ENCODE measurements around the gene AUNIP.

Gene AUNIP

GRCh38 chr1:25821630-25822091 is 37.6 kb downstream of the AUNIP start:
- H3K9ac ChIP-seq (ENCODE audit: low read depth, low read length, poor library complexity), result no peak overlapping the region
- no peak overlapping the region for H3K4me2 ChIP-seq (ENCODE audit: insufficient read depth, low read length, poor library complexity, severe bottlenecking)
- no peak overlapping the region for H3K14ac ChIP-seq (ENCODE audit: low read length)
- peaks cover 6 to 38% of the 10 kb centered on the region in 2 donors for H3K36me3 ChIP-seq (replicated peaks in 1 of 2; ENCODE audit: control insufficient read depth in 2 of 2, insufficient read depth in 2 of 2, low read length in 2 of 2)
- no CpG with 5 or more reads among the region's 5 CpGs for WGBS, 2 donors (ENCODE audit: extremely low coverage in 2 of 2, insufficient read length in 2 of 2, insufficient replicate concordance in 1 of 2)
- H4K91ac ChIP-seq (ENCODE audit: low read depth, low read length, poor library complexity), result no peak overlapping the region
- no peak overlapping the region for H2BK12ac ChIP-seq (ENCODE audit: low read length)
- no peak for DNase-seq (ENCODE audit: low spot score)
- H3K23ac ChIP-seq (ENCODE audit: low read depth, low read length, poor library complexity), result no peak overlapping the region
- H2BK5ac ChIP-seq (ENCODE audit: low read length), result no peak overlapping the region
- peaks cover 10 to 18% of the 10 kb centered on the region in 2 donors for H3K4me1 ChIP-seq (ENCODE audit: control insufficient read depth in 2 of 2, insufficient read depth in 1 of 2, low read depth in 1 of 2, low read length in 2 of 2)
- no peak overlapping the region for H3K4ac ChIP-seq (ENCODE audit: low read length)
- H4K8ac ChIP-seq (ENCODE audit: low read depth, low read length), result no peak overlapping the region
- no peak overlapping the region for H2AK5ac ChIP-seq (ENCODE audit: low read depth, low read length)
- peaks cover 7% of the 10 kb centered on the region for H3K79me1 ChIP-seq (ENCODE audit: low read depth, low read length)
- H2BK120ac ChIP-seq (ENCODE audit: low read depth, low read length), result no peak overlapping the region
- H2BK15ac ChIP-seq (ENCODE audit: low read length), result no peak overlapping the region
- H3K4me3 ChIP-seq (ENCODE audit: low read length in 2 of 2), result no peak overlapping the region
- no peaks in the 10 kb centered on the region for H3K27me3 ChIP-seq (ENCODE audit: control insufficient read depth in 3 of 3, insufficient read depth in 3 of 3, low read depth in 1 of 3, low read length in 3 of 3)
- no peak overlapping the region for H3K27ac ChIP-seq (replicated peaks; ENCODE audit: low read length)
- no peaks in the 10 kb centered on the region for H3K9me3 ChIP-seq (replicated peaks in 1 of 2; ENCODE audit: control insufficient read depth in 2 of 2, insufficient read depth in 1 of 2, low read depth in 1 of 2, low read length in 2 of 2)
- no peak overlapping the region for H2AFZ ChIP-seq (ENCODE audit: low read length)
- no peak overlapping the region for H3K18ac ChIP-seq (ENCODE audit: low read length)

GRCh38 chr1:25821112-25821476 is 38.2 kb downstream of the AUNIP start:
- H3K4me3 ChIP-seq (ENCODE audit: low read length in 2 of 2), result peak overlapping the region in 1 of 2 donors; percentile 93
- peaks cover 10 to 18% of the 10 kb centered on the region in 2 donors for H3K4me1 ChIP-seq (ENCODE audit: control insufficient read depth in 2 of 2, insufficient read depth in 1 of 2, low read depth in 1 of 2, low read length in 2 of 2)
- H3K36me3 ChIP-seq (replicated peaks in 1 of 2; ENCODE audit: control insufficient read depth in 2 of 2, insufficient read depth in 2 of 2, low read length in 2 of 2), result peaks cover 0 to 38% of the 10 kb centered on the region in 2 donors
- H3K9me3 ChIP-seq (replicated peaks in 1 of 2; ENCODE audit: control insufficient read depth in 2 of 2, insufficient read depth in 1 of 2, low read depth in 1 of 2, low read length in 2 of 2), result no peaks in the 10 kb centered on the region
- H4K91ac ChIP-seq (ENCODE audit: low read depth, low read length, poor library complexity), result no peak overlapping the region
- H3K9ac ChIP-seq (ENCODE audit: low read depth, low read length, poor library complexity), result peak overlapping the region; percentile 91
- WGBS, 2 donors (ENCODE audit: extremely low coverage in 2 of 2, insufficient read length in 2 of 2, insufficient replicate concordance in 1 of 2), result no CpG with 5 or more reads among the region's 10 CpGs
- H2BK120ac ChIP-seq (ENCODE audit: low read depth, low read length), result no peak overlapping the region
- H3K79me1 ChIP-seq (ENCODE audit: low read depth, low read length), result peaks cover 7% of the 10 kb centered on the region
- no peak overlapping the region for H3K27ac ChIP-seq (replicated peaks; ENCODE audit: low read length)
- H2BK15ac ChIP-seq (ENCODE audit: low read length), result no peak overlapping the region
- no peak overlapping the region for H3K14ac ChIP-seq (ENCODE audit: low read length)
- no peak overlapping the region for H4K8ac ChIP-seq (ENCODE audit: low read depth, low read length)
- DNase-seq (ENCODE audit: low spot score), result no peak
- no peaks in the 10 kb centered on the region for H3K27me3 ChIP-seq (ENCODE audit: control insufficient read depth in 3 of 3, insufficient read depth in 3 of 3, low read depth in 1 of 3, low read length in 3 of 3)
- no peak overlapping the region for H2AK5ac ChIP-seq (ENCODE audit: low read depth, low read length)
- H3K4me2 ChIP-seq (ENCODE audit: insufficient read depth, low read length, poor library complexity, severe bottlenecking), result peak overlapping the region; percentile 88
- H2BK5ac ChIP-seq (ENCODE audit: low read length), result no peak overlapping the region
- H3K4ac ChIP-seq (ENCODE audit: low read length), result no peak overlapping the region
- peak overlapping the region; percentile 91 for H2AFZ ChIP-seq (ENCODE audit: low read length)
- H3K23ac ChIP-seq (ENCODE audit: low read depth, low read length, poor library complexity), result no peak overlapping the region
- H3K18ac ChIP-seq (ENCODE audit: low read length), result no peak overlapping the region
- no peak overlapping the region for H2BK12ac ChIP-seq (ENCODE audit: low read length)

DNA sequence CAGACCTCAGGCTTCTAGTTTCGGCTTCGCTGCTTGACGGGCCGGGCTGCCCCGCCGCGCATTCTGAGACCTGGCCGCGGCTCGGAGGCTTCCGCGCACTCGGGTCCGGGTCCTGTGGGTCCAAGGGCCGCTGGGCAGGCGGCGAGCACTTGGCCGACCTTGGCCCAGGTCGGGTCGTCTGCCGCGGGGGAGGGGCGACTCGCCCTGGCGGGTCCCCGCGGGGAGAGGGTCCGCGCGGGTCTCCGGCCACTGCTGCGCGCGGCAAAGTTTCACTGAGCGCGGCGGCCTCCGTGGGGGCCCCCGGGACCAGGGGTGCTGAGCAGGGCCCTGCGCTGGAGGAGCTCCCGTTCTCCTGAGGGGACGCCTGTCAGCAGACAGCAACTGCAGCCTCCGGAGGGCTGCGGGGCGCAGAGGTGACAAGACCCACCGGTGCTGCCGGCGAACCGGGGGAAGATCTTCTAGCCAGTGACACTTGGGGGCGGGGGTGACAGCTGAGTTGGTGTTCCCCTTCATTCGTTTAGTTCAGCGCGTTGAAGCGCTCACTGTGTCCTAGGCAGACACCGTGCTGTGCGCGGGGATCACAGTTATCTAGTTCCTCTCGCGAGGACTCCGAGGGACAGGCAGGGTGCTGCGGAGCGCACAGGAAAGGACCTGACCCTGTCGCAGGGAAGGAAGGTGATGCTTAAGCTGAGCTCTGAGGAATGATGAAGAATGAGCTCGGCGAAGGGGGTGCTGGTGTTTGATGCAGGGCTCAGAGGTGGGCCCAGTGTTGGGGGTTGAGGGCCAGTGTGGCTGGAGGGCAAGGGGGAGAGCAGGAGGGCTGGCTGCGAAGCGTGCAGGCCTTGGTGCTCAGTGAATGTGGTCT is 38.8 kb downstream of the AUNIP start:
- H3K27me3 ChIP-seq (ENCODE audit: control insufficient read depth in 3 of 3, insufficient read depth in 3 of 3, low read depth in 1 of 3, low read length in 3 of 3), result no peaks in the 10 kb centered on the region
- peak overlapping the region; percentile 93 to 95 for H3K4me3 ChIP-seq (ENCODE audit: low read length in 2 of 2)
- H3K79me1 ChIP-seq (ENCODE audit: low read depth, low read length), result peaks cover 7% of the 10 kb centered on the region
- H3K36me3 ChIP-seq (replicated peaks in 1 of 2; ENCODE audit: control insufficient read depth in 2 of 2, insufficient read depth in 2 of 2, low read length in 2 of 2), result peaks cover 4 to 38% of the 10 kb centered on the region in 2 donors
- peak overlapping the region; percentile 91 for H3K9ac ChIP-seq (ENCODE audit: low read depth, low read length, poor library complexity)
- peak overlapping the region; percentile 64 for H3K14ac ChIP-seq (ENCODE audit: low read length)
- no CpG with 5 or more reads among the region's 67 CpGs for WGBS, 2 donors (ENCODE audit: extremely low coverage in 2 of 2, insufficient read length in 2 of 2, insufficient replicate concordance in 1 of 2)
- no peak overlapping the region for H2BK15ac ChIP-seq (ENCODE audit: low read length)
- H3K4me2 ChIP-seq (ENCODE audit: insufficient read depth, low read length, poor library complexity, severe bottlenecking), result peak overlapping the region; percentile 88
- peaks cover 10 to 18% of the 10 kb centered on the region in 2 donors for H3K4me1 ChIP-seq (ENCODE audit: control insufficient read depth in 2 of 2, insufficient read depth in 1 of 2, low read depth in 1 of 2, low read length in 2 of 2)
- no peak overlapping the region for H4K8ac ChIP-seq (ENCODE audit: low read depth, low read length)
- H2AK5ac ChIP-seq (ENCODE audit: low read depth, low read length), result peak overlapping the region; percentile 15
- no peak overlapping the region for H2BK12ac ChIP-seq (ENCODE audit: low read length)
- no peaks in the 10 kb centered on the region for H3K9me3 ChIP-seq (replicated peaks in 1 of 2; ENCODE audit: control insufficient read depth in 2 of 2, insufficient read depth in 1 of 2, low read depth in 1 of 2, low read length in 2 of 2)
- H2BK5ac ChIP-seq (ENCODE audit: low read length), result no peak overlapping the region
- no peak for DNase-seq (ENCODE audit: low spot score)
- H3K4ac ChIP-seq (ENCODE audit: low read length), result no peak overlapping the region
- peak overlapping the region; percentile 10 for H2BK120ac ChIP-seq (ENCODE audit: low read depth, low read length)
- H2AFZ ChIP-seq (ENCODE audit: low read length), result peak overlapping the region; percentile 91
- no peak overlapping the region for H4K91ac ChIP-seq (ENCODE audit: low read depth, low read length, poor library complexity)
- H3K18ac ChIP-seq (ENCODE audit: low read length), result peak overlapping the region; percentile 60
- H3K23ac ChIP-seq (ENCODE audit: low read depth, low read length, poor library complexity), result peak overlapping the region; percentile 90
- H3K27ac ChIP-seq (replicated peaks; ENCODE audit: low read length), result no peak overlapping the region

- no peak within 1 kb of the TSS for H2BK15ac ChIP-seq (ENCODE audit: low read length)
- peak within 1 kb of the TSS; percentile 96 for H3K18ac ChIP-seq (ENCODE audit: low read length)
- no peak within 1 kb of the TSS for H4K91ac ChIP-seq (ENCODE audit: low read depth, low read length, poor library complexity)
- no peak within 1 kb of the TSS for H4K8ac ChIP-seq (ENCODE audit: low read depth, low read length)
- H3K36me3 ChIP-seq (replicated peaks in 1 of 2; ENCODE audit: control insufficient read depth in 2 of 2, insufficient read depth in 2 of 2, low read length in 2 of 2), result peaks cover 7 to 40% of the 10 kb centered on the region in 2 donors
- peak within 1 kb of the TSS; percentile 91 for H2AFZ ChIP-seq (ENCODE audit: low read length)
- H3K4me3 ChIP-seq (ENCODE audit: low read length in 2 of 2), result peak within 1 kb of the TSS; percentile 93 to 95
- no peak within 1 kb of the TSS for H2BK12ac ChIP-seq (ENCODE audit: low read length)
- DNase-seq (ENCODE audit: low spot score), result peak; percentile 64
- no CpG with 5 or more reads among the region's 64 CpGs for WGBS, 2 donors (ENCODE audit: extremely low coverage in 2 of 2, insufficient read length in 2 of 2, insufficient replicate concordance in 1 of 2)
- H3K27ac ChIP-seq (replicated peaks; ENCODE audit: low read length), result peak within 1 kb of the TSS; percentile 60
- peak within 1 kb of the TSS; percentile 98 for H3K9ac ChIP-seq (ENCODE audit: low read depth, low read length, poor library complexity)
- no peaks in the 10 kb centered on the region for H3K27me3 ChIP-seq (ENCODE audit: control insufficient read depth in 3 of 3, insufficient read depth in 3 of 3, low read depth in 1 of 3, low read length in 3 of 3)
- H3K9me3 ChIP-seq (replicated peaks in 1 of 2; ENCODE audit: control insufficient read depth in 2 of 2, insufficient read depth in 1 of 2, low read depth in 1 of 2, low read length in 2 of 2), result no peaks in the 10 kb centered on the region
- peaks cover 10 to 18% of the 10 kb centered on the region in 2 donors for H3K4me1 ChIP-seq (ENCODE audit: control insufficient read depth in 2 of 2, insufficient read depth in 1 of 2, low read depth in 1 of 2, low read length in 2 of 2)
- peak within 1 kb of the TSS; percentile 47 for H2AK5ac ChIP-seq (ENCODE audit: low read depth, low read length)
- no peak within 1 kb of the TSS for H3K4ac ChIP-seq (ENCODE audit: low read length)
- H2BK120ac ChIP-seq (ENCODE audit: low read depth, low read length), result peak within 1 kb of the TSS; percentile 44
- H3K79me1 ChIP-seq (ENCODE audit: low read depth, low read length), result peaks cover 7% of the 10 kb centered on the region
- H3K14ac ChIP-seq (ENCODE audit: low read length), result peak within 1 kb of the TSS; percentile 97
- peak within 1 kb of the TSS; percentile 88 for H3K4me2 ChIP-seq (ENCODE audit: insufficient read depth, low read length, poor library complexity, severe bottlenecking)
- no peak within 1 kb of the TSS for H2BK5ac ChIP-seq (ENCODE audit: low read length)
- peak within 1 kb of the TSS; percentile 90 for H3K23ac ChIP-seq (ENCODE audit: low read depth, low read length, poor library complexity)
These were observed 39.6 kb downstream of the AUNIP start, which contains the start of gene MTFR1L for GRCh38 chr1:25819491-25820246. Gene MTFR1L (plus strand): TSS chr1:25819954. CDS start chr1:25823105, 3,151 bp downstream.
